HepG2 (cell line): ENCODE measurements around the gene LSM12. TPM values are rescaled to one million over a fixed set of nuclear protein-coding genes. Genes with fewer than 3 reads are reported as not detected.

Experiments used
- ATF1 ChIP-seq: IDR thresholded peaks from 2 replicates; pipeline ENCODE4 v1.6.1; 2016; ENCODE audit warnings: mild to moderate bottlenecking, control low read depth
- CTCF ChIP-seq: sonication (generic); formaldehyde crosslinking; IDR thresholded peaks from 2 replicates; pipeline ENCODE4 v1.5.0; 2020; ENCODE audit warnings: mild to moderate bottlenecking, missing genetic modification reagents, moderate library complexity
- FOXA1 ChIP-seq, 2 experiments: fragments of 450-650 bp in 1 of 2; sonication (generic) in 1 of 2; formaldehyde crosslinking in 1 of 2; IDR thresholded peaks; 2 replicates each; pipeline versions ENCODE4 v1.4.0 to v1.6.1; 2016 to 2020; ENCODE audit warnings: missing genetic modification reagents in 1 of 2
- HNRNPK ChIP-seq: fragments of 200-400 bp; formaldehyde crosslinking; IDR thresholded peaks from 2 replicates; pipeline ENCODE4 v1.6.1; 2018; ENCODE audit warnings: low read length, low read depth, moderate library complexity, mild to moderate bottlenecking; ENCODE audit not compliant: poor library complexity, severe bottlenecking
- MLX ChIP-seq: IDR thresholded peaks from 2 replicates; pipeline ENCODE4 v1.6.1; 2016
- SCMH1 ChIP-seq: sonication (generic); formaldehyde crosslinking; IDR thresholded peaks from 2 replicates; pipeline ENCODE4 v1.9.0; 2021; ENCODE audit warnings: missing genetic modification reagents, mild to moderate bottlenecking, borderline replicate concordance
- SKIL ChIP-seq: sonication (generic); formaldehyde crosslinking; IDR thresholded peaks from 2 replicates; pipeline ENCODE4 v1.8.0; 2022; ENCODE audit warnings: missing genetic modification reagents, mild to moderate bottlenecking, moderate library complexity, borderline replicate concordance
- SP5 ChIP-seq: IDR thresholded peaks from 2 replicates; pipeline ENCODE4 v1.6.1; 2016; ENCODE audit warnings: low read depth, borderline replicate concordance
- TEAD3 ChIP-seq: optimal IDR thresholded peaks from 2 replicates; pipeline ENCODE3; 2016; ENCODE audit warnings: borderline replicate concordance
- ZKSCAN8 ChIP-seq: IDR thresholded peaks from 2 replicates; pipeline ENCODE4 v1.6.1; 2016; ENCODE audit warnings: borderline replicate concordance, missing genetic modification reagents, missing compliant biosample characterization
- ZNF121 ChIP-seq: sonication (generic); formaldehyde crosslinking; IDR thresholded peaks from 2 replicates; pipeline ENCODE4 v1.5.0; 2020; ENCODE audit warnings: mild to moderate bottlenecking, missing genetic modification reagents
- ZNF770 ChIP-seq: sonication (generic); formaldehyde crosslinking; IDR thresholded peaks from 2 replicates; pipeline ENCODE4 v1.5.0; 2020; ENCODE audit warnings: mild to moderate bottlenecking, missing genetic modification reagents
- ZXDC ChIP-seq: sonication (generic); formaldehyde crosslinking; IDR thresholded peaks from 2 replicates; pipeline ENCODE4 v1.5.0; 2020; ENCODE audit warnings: mild to moderate bottlenecking, missing genetic modification reagents
- polyA plus RNA-seq, 8 experiments: library from polyadenylated mRNA; depleted of rRNA in 3 of 8; stranded (reverse) in 7 of 8; unstranded in 1 of 8; fragments of >200 nt; fragmentation: Illumina TruSeq in 4 of 8; extraction: Trizol in 4 of 8; gene quantifications; 2 replicates each; pipeline versions ENCODE4 v1.2.1 to v1.2.3, GENCODE V29; 2011 to 2016; ENCODE audit warnings: low read depth in 4 of 8, missing spikeins in 1 of 8, mixed read lengths in 1 of 8; ENCODE audit not compliant: insufficient read depth in 1 of 8
- total RNA-seq, 5 experiments: library from RNA; depleted of rRNA; stranded (reverse); fragments of >200 nt; fragmentation: Illumina TruSeq; extraction: Trizol; gene quantifications; 2 replicates each; pipeline ENCODE4 v1.2.3, GENCODE V29; 2016; ENCODE audit warnings: low read depth in 1 of 5

Gene LSM12
- total and polyA plus RNA-seq, 2 of the 13 experiments (the other 11 are each of a cell fraction or from before 2014, with no cell fraction given): 52.8 to 55.7 TPM

GRCh38 chr17:44086364-44087311, 20.2 kb upstream of the LSM12 start (continued):
- TF ChIP-seq CTCF (CRISPR knock-in tag) (0 out of 2 replicates have a peak, but pooled peaks have one; percentile 21), SP5 (CRISPR knock-in tag) (peak; percentile 53; the same call in 1 of the 2 replicates), ZXDC (CRISPR knock-in tag) (no peak), SKIL (CRISPR knock-in tag) (peak; percentile 53; the same call in 1 of the 2 replicates), HNRNPK (peak; percentile 81), SCMH1 (CRISPR knock-in tag) (no peak), FOXA1 (IDR thresholded peaks at IDR 0.05) (no peak), FOXA1 (CRISPR knock-in tag; IDR thresholded peaks at IDR 0.05) (peak; percentile 93), ATF1 (CRISPR knock-in tag) (no peak), ZKSCAN8 (CRISPR knock-in tag) (no peak), MLX (no peak), TEAD3 (CRISPR knock-in tag) (peak; percentile 34), ZNF770 (CRISPR knock-in tag) (no peak), ZNF121 (0 out of 2 replicates have a peak, but pooled peaks have one; percentile 20)
